Adrenal gland (tissue), 5 donors: Measurements from ENCODE around the gene ZNF630.

Source experiments
- POLR2A ChIP-seq, 2 donors: fragments of 450-650 bp; IDR thresholded peaks; one replicate each; pipeline ENCODE4 v1.6.1; 2017; ENCODE audit warnings: antibody characterized with exemption in 2 of 2, mild to moderate bottlenecking in 2 of 2, moderate library complexity in 1 of 2
- TF ChIP-seq, protein P1 (sequence below), 6 experiments: fragments of 450-650 bp in 4 of 6; fragments of 200-600 bp in 2 of 6; sonication (generic) in 1 of 6; IDR thresholded peaks; 1 replicate in 5 of 6; 2 replicates in 1 of 6; pipeline versions ENCODE4 v1.5.1 to v1.8.0; 2016 to 2021; ENCODE audit warnings: antibody characterized with exemption in 6 of 6, mild to moderate bottlenecking in 2 of 6, moderate library complexity in 1 of 6
- donor health status: DM: no; HTN: no; CAD: no.

- TF ChIP-seq, protein P1, sequence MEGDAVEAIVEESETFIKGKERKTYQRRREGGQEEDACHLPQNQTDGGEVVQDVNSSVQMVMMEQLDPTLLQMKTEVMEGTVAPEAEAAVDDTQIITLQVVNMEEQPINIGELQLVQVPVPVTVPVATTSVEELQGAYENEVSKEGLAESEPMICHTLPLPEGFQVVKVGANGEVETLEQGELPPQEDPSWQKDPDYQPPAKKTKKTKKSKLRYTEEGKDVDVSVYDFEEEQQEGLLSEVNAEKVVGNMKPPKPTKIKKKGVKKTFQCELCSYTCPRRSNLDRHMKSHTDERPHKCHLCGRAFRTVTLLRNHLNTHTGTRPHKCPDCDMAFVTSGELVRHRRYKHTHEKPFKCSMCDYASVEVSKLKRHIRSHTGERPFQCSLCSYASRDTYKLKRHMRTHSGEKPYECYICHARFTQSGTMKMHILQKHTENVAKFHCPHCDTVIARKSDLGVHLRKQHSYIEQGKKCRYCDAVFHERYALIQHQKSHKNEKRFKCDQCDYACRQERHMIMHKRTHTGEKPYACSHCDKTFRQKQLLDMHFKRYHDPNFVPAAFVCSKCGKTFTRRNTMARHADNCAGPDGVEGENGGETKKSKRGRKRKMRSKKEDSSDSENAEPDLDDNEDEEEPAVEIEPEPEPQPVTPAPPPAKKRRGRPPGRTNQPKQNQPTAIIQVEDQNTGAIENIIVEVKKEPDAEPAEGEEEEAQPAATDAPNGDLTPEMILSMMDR (IDR thresholded peaks at IDR 0.05): no peak
- TF ChIP-seq POLR2A (IDR thresholded peaks at IDR 0.05): no peak
These were observed 12.7 kb downstream of the ZNF630 start for GRCh38 chrX:48058621-48059295.
